A673 (cell line): ENCODE data around the gene CLSTN3. TPM values are rescaled to one million over a fixed set of nuclear protein-coding genes. Genes with fewer than 3 reads are reported as not detected.

ENCODE experiments used
- BruUV-seq: library from RNA; stranded (reverse); fragments of 400-500 nt; replicated peaks from 2 replicates; lab custom pipeline; 2021; lab: Mats Ljungman, UMichigan
- CTCF ChIA-PET: fragments of 300-600 bp; sonication (Branson Sonifier 250); formaldehyde crosslinking; loops from one replicate; lab custom pipeline; 2022; ENCODE audit warnings: antibody characterized with exemption; lab: Charles Lee
- POLR2A ChIA-PET: fragments of 300-600 bp; sonication (Branson Sonifier 250); formaldehyde crosslinking; loops from one replicate; lab custom pipeline; 2022; ENCODE audit warnings: antibody characterized with exemption; ENCODE audit not compliant: low non-redundant PET; lab: Charles Lee
- DNase-seq: peaks from one replicate; pipeline ENCODE4 v3.0.0-alpha.2; 2015; ENCODE audit warnings: low spot score
- H3K27ac ChIP-seq: fragments of 200-600 bp; sonication (generic); 2 replicates; pipeline ENCODE4 v1.5.1; 2016; ENCODE audit warnings: mixed run types, low read depth, mild to moderate bottlenecking, mixed read lengths, antibody characterized with exemption, low read length; ENCODE audit not compliant: poor library complexity, severe bottlenecking
- H3K27me3 ChIP-seq: fragments of 200-600 bp; sonication (generic); replicated peaks from 2 replicates; pipeline ENCODE4 v1.6.1; 2017; ENCODE audit warnings: mixed run types, low read depth, mild to moderate bottlenecking, mixed read lengths, antibody characterized with exemption, low read length; ENCODE audit not compliant: insufficient read depth, poor library complexity
- H3K36me3 ChIP-seq: fragments of 200-600 bp; sonication (generic); 2 replicates; pipeline ENCODE4 v1.6.1; 2016; ENCODE audit warnings: mixed run types, mild to moderate bottlenecking, mixed read lengths, antibody characterized with exemption, low read length; ENCODE audit not compliant: insufficient read depth, poor library complexity, severe bottlenecking
- H3K4me1 ChIP-seq: fragments of 200-600 bp; sonication (generic); 2 replicates; pipeline ENCODE4 v1.6.1; 2017; ENCODE audit warnings: mixed run types, mild to moderate bottlenecking, mixed read lengths, antibody characterized with exemption, low read length; ENCODE audit not compliant: insufficient read depth, poor library complexity, severe bottlenecking
- H3K4me3 ChIP-seq: fragments of 200-600 bp; sonication (generic); 2 replicates; pipeline ENCODE4 v1.5.1; 2016; ENCODE audit warnings: low read depth, mixed run types, mild to moderate bottlenecking, mixed read lengths, low read length; ENCODE audit not compliant: poor library complexity, severe bottlenecking
- H3K9me3 ChIP-seq: fragments of 200-600 bp; sonication (generic); 2 replicates; pipeline ENCODE4 v1.6.1; 2016; ENCODE audit warnings: mixed run types, low read depth, mild to moderate bottlenecking, mixed read lengths, antibody characterized with exemption, low read length; ENCODE audit not compliant: poor library complexity, severe bottlenecking
- EZH2 ChIP-seq: fragments of 200-600 bp; sonication (generic); IDR thresholded peaks from 2 replicates; pipeline ENCODE4 v1.6.1; 2017; ENCODE audit warnings: borderline replicate concordance, low read depth, mild to moderate bottlenecking, mixed read lengths, antibody characterized with exemption, low read length; ENCODE audit not compliant: poor library complexity, severe bottlenecking
- intact Hi-C: fragments of 100-400 bp; cut with micrococcal nuclease; formaldehyde crosslinking; loops from one replicate; pipeline ENCODE4 v1.10.0; 2022; ENCODE audit not compliant: unreplicated experiment
- total RNA-seq: library from RNA; stranded (reverse); gene quantifications from 2 replicates; pipeline ENCODE4 v1.2.3, GENCODE V29; 2021
- TF ChIP-seq, protein P1 (sequence below): fragments of 300-800, 200-600 bp; sonication (generic); conservative IDR thresholded peaks from 2 replicates; pipeline ENCODE4 v1.5.1; 2017; ENCODE audit warnings: low read depth, mild to moderate bottlenecking, antibody characterized with exemption, low read length, moderate library complexity, mixed read lengths

The CLSTN3 gene
- total RNA-seq, 1 experiment from 2014 or later: 10.7 TPM

DNA sequence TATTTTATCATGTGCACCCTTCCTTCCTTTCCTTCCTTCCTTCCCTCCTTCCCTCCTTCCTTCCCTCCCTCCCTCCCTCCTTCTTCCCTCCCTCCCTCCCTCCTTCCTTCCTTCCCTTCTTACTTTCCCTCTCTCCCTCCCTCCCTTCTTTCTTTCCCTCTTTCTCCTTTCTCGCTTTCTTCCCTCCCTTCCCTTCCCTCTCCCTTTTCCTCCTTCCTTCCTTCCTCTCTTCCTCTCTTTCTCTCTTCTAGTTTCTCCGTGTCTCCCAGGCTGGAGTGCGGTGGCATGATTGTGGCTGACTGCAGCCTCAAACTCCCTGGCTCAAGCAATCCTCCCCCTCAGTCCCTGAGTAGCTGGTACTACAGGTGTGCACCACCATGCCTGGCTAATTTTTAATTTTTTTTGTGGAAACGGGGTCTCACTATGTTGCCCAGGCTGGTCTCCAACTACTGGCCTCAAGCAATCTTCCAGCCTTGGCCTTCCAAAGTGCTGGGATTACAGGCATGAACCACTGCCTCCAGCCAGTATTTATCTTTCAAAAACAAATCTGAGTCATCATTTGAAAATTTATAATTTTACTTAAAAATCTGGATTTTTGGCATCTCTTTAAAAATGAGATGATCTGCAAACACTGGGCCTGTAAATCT, 29.0 kb upstream of the CLSTN3 start:
- ChIA-PET POLR2A (no interaction called here), CTCF (no interaction called here)
- intact Hi-C loops: no loop called here
- Histone ChIP-seq H3K36me3 (no peaks in the 10 kb centered on the region), H3K27me3 (no peaks in the 10 kb centered on the region), H3K4me3 (no peak overlapping the region), H3K27ac (no peak overlapping the region), H3K4me1 (no peaks in the 10 kb centered on the region), H3K9me3 (peaks cover 7% of the 10 kb centered on the region)
- DNase-seq: no peak
- BruUV-seq: no TSS peak
- TF ChIP-seq, protein P1, sequence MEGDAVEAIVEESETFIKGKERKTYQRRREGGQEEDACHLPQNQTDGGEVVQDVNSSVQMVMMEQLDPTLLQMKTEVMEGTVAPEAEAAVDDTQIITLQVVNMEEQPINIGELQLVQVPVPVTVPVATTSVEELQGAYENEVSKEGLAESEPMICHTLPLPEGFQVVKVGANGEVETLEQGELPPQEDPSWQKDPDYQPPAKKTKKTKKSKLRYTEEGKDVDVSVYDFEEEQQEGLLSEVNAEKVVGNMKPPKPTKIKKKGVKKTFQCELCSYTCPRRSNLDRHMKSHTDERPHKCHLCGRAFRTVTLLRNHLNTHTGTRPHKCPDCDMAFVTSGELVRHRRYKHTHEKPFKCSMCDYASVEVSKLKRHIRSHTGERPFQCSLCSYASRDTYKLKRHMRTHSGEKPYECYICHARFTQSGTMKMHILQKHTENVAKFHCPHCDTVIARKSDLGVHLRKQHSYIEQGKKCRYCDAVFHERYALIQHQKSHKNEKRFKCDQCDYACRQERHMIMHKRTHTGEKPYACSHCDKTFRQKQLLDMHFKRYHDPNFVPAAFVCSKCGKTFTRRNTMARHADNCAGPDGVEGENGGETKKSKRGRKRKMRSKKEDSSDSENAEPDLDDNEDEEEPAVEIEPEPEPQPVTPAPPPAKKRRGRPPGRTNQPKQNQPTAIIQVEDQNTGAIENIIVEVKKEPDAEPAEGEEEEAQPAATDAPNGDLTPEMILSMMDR: no peak
- TF ChIP-seq EZH2: no peak

DNA sequence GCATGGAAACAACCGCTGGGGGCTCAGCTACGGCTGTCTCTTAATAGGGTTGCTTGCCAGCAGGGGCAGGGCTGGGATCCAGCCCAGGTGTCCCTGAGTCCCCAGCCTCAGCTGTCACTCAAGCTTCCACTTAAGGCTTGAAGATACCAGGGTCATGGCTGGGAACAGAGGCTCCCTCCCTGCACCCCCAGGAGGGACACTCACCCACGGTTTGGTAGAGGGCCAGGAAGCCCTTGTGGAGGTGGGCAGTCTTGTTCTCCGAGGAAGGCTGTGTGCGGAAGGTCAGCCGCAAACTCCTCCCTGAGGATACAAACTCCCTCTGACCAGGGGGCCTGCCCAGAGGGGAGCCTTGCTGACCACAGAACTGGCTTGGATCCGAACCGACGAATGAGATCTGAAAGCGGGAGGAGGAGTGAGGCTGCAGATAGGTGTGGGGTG, 28.5 kb upstream of the CLSTN3 start:
- ChIA-PET CTCF (no interaction called here), POLR2A (no interaction called here)
- H3K27ac ChIP-seq: no peak overlapping the region
- H3K27me3 ChIP-seq: no peaks in the 10 kb centered on the region
- intact Hi-C loops: no loop called here
- no TSS peak for BruUV-seq
- peaks cover 9% of the 10 kb centered on the region for H3K9me3 ChIP-seq
- no peaks in the 10 kb centered on the region for H3K36me3 ChIP-seq
- no peak overlapping the region for H3K4me3 ChIP-seq
- no peak for TF ChIP-seq EZH2
- TF ChIP-seq, protein P1: no peak
- H3K4me1 ChIP-seq: no peaks in the 10 kb centered on the region
- no peak for DNase-seq

DNA sequence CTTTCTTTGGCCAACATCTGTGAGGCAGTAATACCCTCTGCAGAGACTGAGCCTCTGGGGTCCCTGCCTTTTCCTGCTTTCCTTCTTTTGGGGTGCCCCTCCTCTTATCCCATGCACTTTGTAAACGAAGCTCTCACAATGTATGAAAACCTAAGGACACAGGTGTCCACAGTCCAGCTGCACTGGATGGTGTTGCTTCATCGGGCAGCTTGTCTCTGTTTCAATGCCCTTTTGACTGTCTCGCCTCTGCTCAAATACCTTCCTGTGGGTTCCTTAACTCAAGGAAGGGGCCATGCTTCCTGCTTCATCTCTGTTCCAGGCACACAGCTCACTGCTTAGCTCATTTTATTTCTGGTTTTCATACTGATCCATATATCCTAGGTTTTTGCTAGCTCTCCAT, 27.6 kb upstream of the CLSTN3 start:
- intact Hi-C loops: no loop called here

More for the DNA sequence above, 27.6 kb upstream of the CLSTN3 start:
- POLR2A ChIA-PET: no interaction called here
- no peak for TF ChIP-seq EZH2
- TF ChIP-seq, protein P1: no peak
- CTCF ChIA-PET: no interaction called here
- Histone ChIP-seq H3K27me3 (no peaks in the 10 kb centered on the region), H3K4me3 (no peak overlapping the region), H3K9me3 (peaks cover 9% of the 10 kb centered on the region), H3K27ac (no peak overlapping the region), H3K36me3 (no peaks in the 10 kb centered on the region), H3K4me1 (no peaks in the 10 kb centered on the region)
- no TSS peak for BruUV-seq
- no peak for DNase-seq
